HepG2 (cell line): ENCODE data around the gene CMTR2. TPM values are rescaled to one million over a fixed set of nuclear protein-coding genes. Genes with fewer than 3 reads are reported as not detected.

Experiments
- ATAC-seq: fragments of 200-7000 bp; cut with Tn5 transposase; 3 replicates; pipeline ENCODE4 v1.9.1; 2020; ENCODE audit warnings: mild to moderate bottlenecking, moderate library complexity
- BruUV-seq: library from RNA; stranded (reverse); fragments of 400-500 nt; replicated peaks from 2 replicates; lab custom pipeline; 2021; lab: Mats Ljungman, UMichigan
- CTCF ChIA-PET: fragments of 300-600 bp; formaldehyde crosslinking; extraction: SDS; loops from one replicate; lab custom pipeline; 2021; ENCODE audit warnings: low total read pairs, inconsistent platforms, low intra/inter-chr PET ratio; lab: Yijun Ruan, JAX
- POLR2A ChIA-PET: fragments of 350-600 bp; sonication (Branson Sonifier 250); formaldehyde crosslinking; loops from one replicate; lab custom pipeline; 2020; ENCODE audit warnings: antibody characterized with exemption, inconsistent platforms; lab: Yijun Ruan, JAX
- DNase-seq: peaks from one replicate; pipeline ENCODE4 v3.0.0-alpha.2; 2015; ENCODE audit warnings: low spot score
- FAIRE-seq: peaks from 3 replicates; lab custom pipeline; 2011; peaks lifted over from hg19 to GRCh38; lab: Jason Lieb, UNC
- H2AFZ ChIP-seq: one replicate; pipeline ENCODE4 v1.6.1; 2011; ENCODE audit warnings: low read length, inconsistent platforms
- H3K27ac ChIP-seq: fragments of 300-600 bp; 3 replicates; pipeline ENCODE4 v1.8.0; 2011; ENCODE audit warnings: mixed run types, mild to moderate bottlenecking, mixed read lengths, low read length, inconsistent platforms; ENCODE audit not compliant: insufficient read depth; ENCODE audit errors: extremely low read length
- H3K27me3 ChIP-seq, 2 experiments: fragments of 200-600 bp in 1 of 2; 2 replicates in 1 of 2; 3 replicates in 1 of 2; pipeline versions ENCODE4 v1.6.0 to v1.8.0; 2011; ENCODE audit warnings: low read length in 2 of 2, mild to moderate bottlenecking in 2 of 2, moderate library complexity in 2 of 2, inconsistent platforms in 1 of 2; ENCODE audit not compliant: insufficient read depth in 2 of 2, control insufficient read depth in 1 of 2
- H3K36me3 ChIP-seq, 2 experiments: fragments of 200-600 bp in 1 of 2; replicated peaks in 1 of 2; 2 replicates in 1 of 2; 3 replicates in 1 of 2; pipeline versions ENCODE4 v1.5.1 to v1.8.0; 2011; ENCODE audit warnings: low read length in 2 of 2, inconsistent platforms in 1 of 2; ENCODE audit not compliant: insufficient read depth in 2 of 2, control insufficient read depth in 1 of 2
- H3K4me1 ChIP-seq: 2 replicates; pipeline ENCODE4 v1.5.1; 2012; ENCODE audit warnings: low read length, inconsistent platforms; ENCODE audit not compliant: insufficient read depth
- H3K4me2 ChIP-seq: 2 replicates; pipeline ENCODE4 v1.6.0; 2011; ENCODE audit warnings: low read depth, low read length, inconsistent platforms
- H3K4me3 ChIP-seq, 3 experiments: fragments of 200-600 bp in 1 of 3; sonication (generic), shearing (Covaris generic) in 1 of 3; replicated peaks in 1 of 3; 2 replicates each; pipeline ENCODE4 v1.5.1; 2011 to 2016; ENCODE audit warnings: low read length in 3 of 3, inconsistent platforms in 2 of 3, low read depth in 2 of 3, mild to moderate bottlenecking in 2 of 3, control low read depth in 1 of 3, mixed read lengths in 1 of 3; ENCODE audit not compliant: insufficient read depth in 1 of 3
- H3K79me2 ChIP-seq: one replicate; pipeline ENCODE4 v1.6.1; 2011; ENCODE audit warnings: low read length, inconsistent platforms; ENCODE audit not compliant: insufficient read depth
- H3K9ac ChIP-seq: 2 replicates; pipeline ENCODE4 v1.6.0; 2011; ENCODE audit warnings: mild to moderate bottlenecking, low read depth, low read length, inconsistent platforms; ENCODE audit not compliant: insufficient read depth
- H3K9me3 ChIP-seq: 2 replicates; pipeline ENCODE4 v1.5.1; 2012; ENCODE audit warnings: mild to moderate bottlenecking, low read length
- H4K20me1 ChIP-seq: 2 replicates; pipeline ENCODE4 v1.6.0; 2011; ENCODE audit warnings: inconsistent platforms, mild to moderate bottlenecking, low read length, moderate library complexity; ENCODE audit not compliant: insufficient read depth
- CHD2 ChIP-seq: IDR thresholded peaks from 2 replicates; pipeline ENCODE4 v1.6.1; 2011; ENCODE audit warnings: low read depth, low read length, improper control_type of control experiment
- CREM ChIP-seq, 2 experiments: sonication (generic) in 1 of 2; formaldehyde crosslinking in 1 of 2; IDR thresholded peaks; 2 replicates each; pipeline versions ENCODE4 v1.4.0 to v1.6.1; 2016 to 2020; ENCODE audit warnings: antibody characterized with exemption in 1 of 2, mild to moderate bottlenecking in 1 of 2, missing genetic modification reagents in 1 of 2
- ELF4 ChIP-seq: sonication (generic); formaldehyde crosslinking; IDR thresholded peaks from 2 replicates; pipeline ENCODE4 v1.5.0; 2020; ENCODE audit warnings: missing genetic modification reagents, mild to moderate bottlenecking, moderate library complexity, borderline replicate concordance
- FOXA3 ChIP-seq: IDR thresholded peaks from 2 replicates; pipeline ENCODE4 v1.6.1; 2016; ENCODE audit warnings: missing genetic modification reagents, missing compliant biosample characterization
- FOXJ3 ChIP-seq: sonication (generic); formaldehyde crosslinking; IDR thresholded peaks from 2 replicates; pipeline ENCODE4 v1.4.0; 2020; ENCODE audit warnings: missing genetic modification reagents, mild to moderate bottlenecking, borderline replicate concordance
- GZF1 ChIP-seq: sonication (generic); formaldehyde crosslinking; IDR thresholded peaks from 2 replicates; pipeline ENCODE4 v1.5.1; 2020; ENCODE audit warnings: mild to moderate bottlenecking, missing genetic modification reagents
- HNRNPK ChIP-seq: fragments of 200-400 bp; formaldehyde crosslinking; IDR thresholded peaks from 2 replicates; pipeline ENCODE4 v1.6.1; 2018; ENCODE audit warnings: low read length, low read depth, moderate library complexity, mild to moderate bottlenecking; ENCODE audit not compliant: poor library complexity, severe bottlenecking
- KLF16 ChIP-seq, 2 experiments: sonication (generic) in 1 of 2; formaldehyde crosslinking in 1 of 2; IDR thresholded peaks; 2 replicates each; pipeline versions ENCODE4 v1.6.1 to v1.8.0; 2016 to 2023; ENCODE audit warnings: missing genetic modification reagents in 2 of 2, missing compliant biosample characterization in 1 of 2
- NCOA1 ChIP-seq: sonication (generic); formaldehyde crosslinking; IDR thresholded peaks from 2 replicates; pipeline ENCODE4 v1.9.0; 2021; ENCODE audit warnings: missing genetic modification reagents
- NR2F2 ChIP-seq: IDR thresholded peaks from 2 replicates; pipeline ENCODE4 v1.6.1; 2012; ENCODE audit warnings: low read depth, inconsistent platforms, borderline replicate concordance
- POLR2G ChIP-seq: fragments of 200-400 bp; formaldehyde crosslinking; IDR thresholded peaks from 2 replicates; pipeline ENCODE4 v1.6.1; 2018; ENCODE audit warnings: mild to moderate bottlenecking, low read depth, low read length, moderate library complexity
- SAFB2 ChIP-seq: sonication (generic); formaldehyde crosslinking; IDR thresholded peaks from 2 replicates; pipeline ENCODE4 v1.5.1; 2020; ENCODE audit warnings: missing genetic modification reagents, low read depth, mild to moderate bottlenecking, borderline replicate concordance
- SOX5 ChIP-seq: IDR thresholded peaks from 2 replicates; pipeline ENCODE4 v1.6.1; 2016; ENCODE audit warnings: borderline replicate concordance
- TAF1 ChIP-seq: sonication (generic); formaldehyde crosslinking; IDR thresholded peaks from 2 replicates; pipeline ENCODE4 v1.4.0; 2020; ENCODE audit warnings: missing genetic modification reagents
- ZFP36 ChIP-seq: fragments of 150-350 bp; IDR thresholded peaks from 2 replicates; pipeline ENCODE4 v1.6.1; 2018; ENCODE audit warnings: borderline replicate concordance, low read length, low read depth; ENCODE audit not compliant: partially characterized antibody
- ZNF160 ChIP-seq: sonication (generic); formaldehyde crosslinking; IDR thresholded peaks from 2 replicates; pipeline ENCODE4 v1.8.0; 2022; ENCODE audit warnings: mild to moderate bottlenecking, inconsistent platforms, missing genetic modification reagents
- ZNF24 ChIP-seq: fragments of 450-650 bp; IDR thresholded peaks from 2 replicates; pipeline ENCODE4 v1.6.1; 2017; ENCODE audit warnings: antibody characterized with exemption, mild to moderate bottlenecking
- ZNF317 ChIP-seq: sonication (generic); formaldehyde crosslinking; IDR thresholded peaks from 2 replicates; pipeline ENCODE4 v1.5.0; 2020; ENCODE audit warnings: mild to moderate bottlenecking, missing genetic modification reagents
- ZNF703 ChIP-seq: sonication (generic); formaldehyde crosslinking; IDR thresholded peaks from 2 replicates; pipeline ENCODE4 v1.5.1; 2020; ENCODE audit warnings: missing genetic modification reagents, mild to moderate bottlenecking, moderate library complexity, borderline replicate concordance
- WGBS: methylation state at CpG from one replicate; pipeline ENCODE4 v1.1.6; 2017; ENCODE audit warnings: low lambda C conversion rate; 5-methylcytosine and 5-hydroxymethylcytosine counted together
- in situ Hi-C: cut with HindIII; loops from 2 replicates; pipeline ENCODE4 v1.10.0; 2017; ENCODE audit warnings: low pct_unique_long_range_greater_than_20kb; ENCODE audit not compliant: extremely low pct_ligation_motif_present
- intact Hi-C: fragments of 100-400 bp; cut with micrococcal nuclease; formaldehyde crosslinking; loops from one replicate; pipeline ENCODE4 v1.10.0; 2022; ENCODE audit not compliant: unreplicated experiment
- polyA plus RNA-seq, 8 experiments: library from polyadenylated mRNA; depleted of rRNA in 3 of 8; stranded (reverse) in 7 of 8; unstranded in 1 of 8; fragments of >200 nt; fragmentation: Illumina TruSeq in 4 of 8; extraction: Trizol in 4 of 8; gene quantifications; 2 replicates each; pipeline versions ENCODE4 v1.2.1 to v1.2.3, GENCODE V29; 2011 to 2016; ENCODE audit warnings: low read depth in 4 of 8, missing spikeins in 1 of 8, mixed read lengths in 1 of 8; ENCODE audit not compliant: insufficient read depth in 1 of 8
- total RNA-seq, 5 experiments: library from RNA; depleted of rRNA; stranded (reverse); fragments of >200 nt; fragmentation: Illumina TruSeq; extraction: Trizol; gene quantifications; 2 replicates each; pipeline ENCODE4 v1.2.3, GENCODE V29; 2016; ENCODE audit warnings: low read depth in 1 of 5

The CMTR2 gene
- total and polyA plus RNA-seq, 2 of the 13 experiments (the other 11 are each of a cell fraction or from before 2014, with no cell fraction given), result 15.0 to 19.9 TPM

GRCh38 chr16:71297341-71297634, 8.1 kb upstream of the CMTR2 start:
- intact Hi-C loops, result no loop called here
- BruUV-seq, result no TSS peak
- Histone ChIP-seq H4K20me1 (no peaks in the 10 kb centered on the region), H3K79me2 (no peaks in the 10 kb centered on the region), H3K27ac (peak overlapping the region; percentile 28), H3K4me1 (peaks cover 18% of the 10 kb centered on the region), H3K36me3 (no peaks in the 10 kb centered on the region), H3K27me3 (peaks cover 1 to 13% of the 10 kb centered on the region in 2 experiments; a peak in 3 of 5 replicates), H3K4me2 (peak overlapping the region; percentile 36), H3K9ac (no peak overlapping the region), H3K4me3 (no peak overlapping the region), H3K9me3 (no peaks in the 10 kb centered on the region; the same call in 1 of the 2 replicates), H2AFZ (no peak overlapping the region)
- DNase-seq, result no peak
- peak; percentile 13; the same call in 1 of the 3 replicates for ATAC-seq
- TF ChIP-seq ZNF703 (CRISPR knock-in tag) (no peak), HNRNPK (peak; percentile 42)
- ChIA-PET POLR2A (interaction anchor here (1.5 kb wide), 1 partner anchor 267 kb away, joined by 3 read pairs; no protein-coding TSS in a partner anchor), CTCF (no interaction called here)
- 34% methylated on average over 2 of the region's 2 CpGs for WGBS
- in situ Hi-C loops, result no loop called here
- FAIRE-seq, result no peak

- H3K4me2 ChIP-seq, result peak overlapping the region; percentile 36
- H3K9ac ChIP-seq, result no peak overlapping the region
- H3K79me2 ChIP-seq, result no peaks in the 10 kb centered on the region
- WGBS, result 1% methylated on average over 3 of the region's 3 CpGs
- in situ Hi-C loops, result no loop called here
- FAIRE-seq (no peak), DNase-seq (peak; percentile 50), ATAC-seq (peak; percentile 95)
- ChIA-PET POLR2A (interaction anchor here (1.5 kb wide), 1 partner anchor 268 kb away, joined by 3 read pairs; no protein-coding TSS in a partner anchor), CTCF (no interaction called here)
- H2AFZ ChIP-seq, result no peak overlapping the region
- H4K20me1 ChIP-seq, result no peaks in the 10 kb centered on the region
- intact Hi-C loops, result no loop called here
- H3K4me3 ChIP-seq, result no peak overlapping the region
- peaks cover 1 to 10% of the 10 kb centered on the region in 2 experiments; a peak in 2 of 5 replicates for H3K27me3 ChIP-seq
- H3K36me3 ChIP-seq, result no peaks in the 10 kb centered on the region
- H3K27ac ChIP-seq, result peak overlapping the region; percentile 28
- peaks cover 18% of the 10 kb centered on the region for H3K4me1 ChIP-seq
- no TSS peak for BruUV-seq
- H3K9me3 ChIP-seq, result no peaks in the 10 kb centered on the region; the same call in 1 of the 2 replicates
- no peak for TF ChIP-seq CHD2
- TF ChIP-seq ZNF160 (CRISPR knock-in tag), result 0 out of 2 replicates have a peak, but pooled peaks have one; percentile 55
- no peak for TF ChIP-seq ELF4 (CRISPR knock-in tag)
- 0 out of 4 replicates have a peak, but pooled peaks of 1 of the 2 experiments have one; percentile 42 for TF ChIP-seq KLF16 (CRISPR knock-in tag; IDR thresholded peaks at IDR 0.05)
- TF ChIP-seq SAFB2 (CRISPR knock-in tag), result no peak
- TF ChIP-seq CREM (IDR thresholded peaks at IDR 0.05), result peak; percentile 52
- no peak for TF ChIP-seq CREM (CRISPR knock-in tag; IDR thresholded peaks at IDR 0.05)
- no peak for TF ChIP-seq GZF1 (CRISPR knock-in tag)
- TF ChIP-seq ZNF24, result peak; percentile 58; the same call in 1 of the 2 replicates
- TF ChIP-seq POLR2G, result no peak
- TF ChIP-seq FOXJ3 (CRISPR knock-in tag), result peak; percentile 65; the same call in 1 of the 2 replicates
- peak; percentile 36; the same call in 1 of the 2 replicates for TF ChIP-seq NR2F2
- TF ChIP-seq ZFP36, result no peak
- peak; percentile 45; the same call in 1 of the 2 replicates for TF ChIP-seq NCOA1 (CRISPR knock-in tag)
- no peak for TF ChIP-seq TAF1 (CRISPR knock-in tag)
- peak; percentile 71 for TF ChIP-seq ZNF317 (CRISPR knock-in tag)
- TF ChIP-seq SOX5 (CRISPR knock-in tag), result no peak; the same call in 1 of the 2 replicates
- TF ChIP-seq FOXA3 (CRISPR knock-in tag), result peak; percentile 68
Measured at GRCh38 chr16:71296584-71297340, 7.6 kb upstream of the CMTR2 start.
